B cell (primary cell): ENCODE results near the gene CARMIL1.

ENCODE experiments used
- EZH2 ChIP-seq: IDR thresholded peaks from 2 replicates; pipeline ENCODE4 v1.6.1; 2012; ENCODE audit warnings: borderline replicate concordance, low read depth, mild to moderate bottlenecking, moderate library complexity, low read length; ENCODE audit not compliant: insufficient read depth, poor library complexity, severe bottlenecking
- TF ChIP-seq, protein P1 (sequence below): fragments of 200-600 bp; IDR thresholded peaks from one replicate; pipeline ENCODE4 v1.8.0; 2022; ENCODE audit warnings: antibody characterized with exemption, mild to moderate bottlenecking

GRCh38 chr6:25410102-25410501 is 130.9 kb downstream of the CARMIL1 start:
- TF ChIP-seq, protein P1, sequence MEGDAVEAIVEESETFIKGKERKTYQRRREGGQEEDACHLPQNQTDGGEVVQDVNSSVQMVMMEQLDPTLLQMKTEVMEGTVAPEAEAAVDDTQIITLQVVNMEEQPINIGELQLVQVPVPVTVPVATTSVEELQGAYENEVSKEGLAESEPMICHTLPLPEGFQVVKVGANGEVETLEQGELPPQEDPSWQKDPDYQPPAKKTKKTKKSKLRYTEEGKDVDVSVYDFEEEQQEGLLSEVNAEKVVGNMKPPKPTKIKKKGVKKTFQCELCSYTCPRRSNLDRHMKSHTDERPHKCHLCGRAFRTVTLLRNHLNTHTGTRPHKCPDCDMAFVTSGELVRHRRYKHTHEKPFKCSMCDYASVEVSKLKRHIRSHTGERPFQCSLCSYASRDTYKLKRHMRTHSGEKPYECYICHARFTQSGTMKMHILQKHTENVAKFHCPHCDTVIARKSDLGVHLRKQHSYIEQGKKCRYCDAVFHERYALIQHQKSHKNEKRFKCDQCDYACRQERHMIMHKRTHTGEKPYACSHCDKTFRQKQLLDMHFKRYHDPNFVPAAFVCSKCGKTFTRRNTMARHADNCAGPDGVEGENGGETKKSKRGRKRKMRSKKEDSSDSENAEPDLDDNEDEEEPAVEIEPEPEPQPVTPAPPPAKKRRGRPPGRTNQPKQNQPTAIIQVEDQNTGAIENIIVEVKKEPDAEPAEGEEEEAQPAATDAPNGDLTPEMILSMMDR, result no peak
- no peak for TF ChIP-seq EZH2
